HG02571 (cell line): ENCODE results near the gene BRSK2.

ENCODE experiments used
- ATAC-seq: cut with Tn5 transposase; IDR thresholded peaks from one replicate; pipeline ENCODE4 v1.9.1; 2021; ENCODE audit warnings: mild to moderate bottlenecking, moderate library complexity; ENCODE audit not compliant: unreplicated experiment

Gene BRSK2

GRCh38 chr11:1479006-1479677 is 89.4 kb downstream of the BRSK2 start:
- no peak for ATAC-seq

DNA sequence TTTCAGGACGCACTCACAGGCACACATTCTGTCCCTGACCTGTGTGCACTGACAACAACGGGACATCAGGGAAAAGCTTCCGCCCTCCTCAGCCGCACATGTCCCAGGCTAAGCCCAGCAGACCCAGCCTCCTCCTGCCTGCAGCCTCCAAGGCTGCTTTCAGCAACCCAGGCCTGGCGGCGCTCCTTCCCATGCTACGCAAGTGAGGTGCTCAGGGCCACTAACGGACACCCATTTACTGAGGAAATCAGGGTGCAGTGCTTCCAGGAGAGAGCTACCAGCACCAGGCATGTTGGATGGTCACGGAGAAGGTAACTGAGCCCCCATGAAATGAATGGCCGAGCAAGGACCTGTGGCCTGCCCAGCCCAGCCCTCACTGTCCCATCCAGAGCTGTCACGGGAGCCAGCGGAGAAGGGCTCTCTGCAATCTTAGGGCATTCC is 90.0 kb downstream of the BRSK2 start:
- no peak for ATAC-seq

DNA sequence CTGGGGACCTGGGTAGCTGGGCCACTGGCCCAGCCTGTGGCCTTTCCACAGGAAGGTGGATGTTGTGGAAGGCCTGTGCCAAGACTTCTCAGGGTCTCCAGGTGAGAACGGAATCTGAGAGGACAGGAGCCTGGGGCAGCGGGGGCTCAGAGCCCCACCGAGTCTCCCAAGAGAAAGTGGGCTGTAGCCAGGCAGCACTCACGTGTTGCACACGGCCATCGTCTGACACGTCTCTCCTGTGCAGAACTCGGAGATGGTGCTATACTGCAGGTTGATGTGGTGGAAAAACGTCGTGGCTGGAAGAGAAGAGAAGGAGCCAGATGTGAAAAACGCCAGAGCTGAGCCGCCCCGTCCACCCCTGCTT is 90.4 kb downstream of the BRSK2 start:
- no peak for ATAC-seq

- no peak for ATAC-seq
These were observed 91.1 kb downstream of the BRSK2 start for GRCh38 chr11:1480555-1481482.

DNA sequence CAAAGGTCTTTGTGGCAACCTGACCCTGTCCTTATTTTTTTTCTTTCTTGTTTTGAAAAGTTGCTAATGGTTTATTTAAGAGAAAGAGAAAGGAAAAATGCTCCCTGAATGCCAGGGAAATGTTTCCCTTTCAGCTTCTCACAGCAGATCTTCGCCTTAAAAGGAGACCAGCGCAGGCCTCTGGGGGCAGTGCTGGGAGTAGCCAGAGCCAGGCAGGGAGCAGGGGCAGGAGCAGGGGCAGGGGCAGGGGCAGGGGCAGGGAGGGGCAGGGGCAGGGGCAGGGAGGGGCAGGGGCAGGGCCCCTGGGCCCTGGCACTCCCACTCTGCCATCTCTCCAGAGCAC is 91.7 kb downstream of the BRSK2 start:
- no peak for ATAC-seq

- no peak for ATAC-seq
These were observed 92.2 kb downstream of the BRSK2 start for GRCh38 chr11:1481861-1482441.

GRCh38 chr11:1482581-1483444 is 93.1 kb downstream of the BRSK2 start:
- no peak for ATAC-seq

DNA sequence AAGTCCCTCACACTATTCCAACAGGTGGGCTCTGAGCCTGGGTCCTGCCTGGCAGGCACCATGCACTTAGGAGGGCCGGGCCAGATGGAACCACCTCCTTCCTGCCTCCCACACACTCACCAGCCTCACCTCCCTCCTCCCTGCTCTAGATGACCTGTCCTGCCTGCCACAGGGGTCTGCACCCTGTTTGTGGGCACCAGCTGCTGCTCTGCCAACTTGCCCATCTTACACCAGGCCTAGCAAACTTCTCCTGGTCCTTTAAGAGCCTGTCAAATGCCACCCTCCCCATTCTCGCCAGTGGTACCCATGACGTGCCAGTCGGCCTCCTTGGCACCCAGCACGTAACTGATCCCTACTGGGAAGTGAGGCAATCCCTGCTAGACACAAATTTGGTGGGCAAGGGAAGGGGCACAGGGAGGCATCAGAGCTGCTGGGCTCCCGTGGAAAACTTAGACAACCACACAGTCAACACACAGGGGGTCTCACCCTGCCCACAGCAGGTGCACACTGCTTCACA is 93.8 kb downstream of the BRSK2 start:
- ATAC-seq: no peak

GRCh38 chr11:1484061-1484671 is 94.4 kb downstream of the BRSK2 start:
- no peak for ATAC-seq

GRCh38 chr11:1484695-1485503 is 95.2 kb downstream of the BRSK2 start:
- no peak for ATAC-seq

DNA sequence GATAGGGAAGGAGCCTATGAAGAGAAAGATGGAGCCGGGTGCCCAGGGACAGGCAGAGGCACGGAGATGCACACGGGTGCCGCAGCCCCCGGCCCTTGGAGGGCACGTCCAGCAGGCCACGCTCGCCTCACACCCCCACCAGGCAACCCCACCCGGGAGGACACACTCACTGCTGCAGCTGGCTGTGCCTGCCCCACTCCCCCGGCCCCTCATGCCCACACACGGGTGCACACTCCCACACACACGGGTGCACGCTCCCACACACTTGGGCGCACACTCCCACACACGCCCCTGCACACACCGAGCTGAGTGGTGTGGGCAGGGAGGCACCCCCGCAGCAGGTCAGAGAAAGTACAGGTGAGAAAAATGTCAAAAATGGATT is 95.8 kb downstream of the BRSK2 start:
- no peak for ATAC-seq

DNA sequence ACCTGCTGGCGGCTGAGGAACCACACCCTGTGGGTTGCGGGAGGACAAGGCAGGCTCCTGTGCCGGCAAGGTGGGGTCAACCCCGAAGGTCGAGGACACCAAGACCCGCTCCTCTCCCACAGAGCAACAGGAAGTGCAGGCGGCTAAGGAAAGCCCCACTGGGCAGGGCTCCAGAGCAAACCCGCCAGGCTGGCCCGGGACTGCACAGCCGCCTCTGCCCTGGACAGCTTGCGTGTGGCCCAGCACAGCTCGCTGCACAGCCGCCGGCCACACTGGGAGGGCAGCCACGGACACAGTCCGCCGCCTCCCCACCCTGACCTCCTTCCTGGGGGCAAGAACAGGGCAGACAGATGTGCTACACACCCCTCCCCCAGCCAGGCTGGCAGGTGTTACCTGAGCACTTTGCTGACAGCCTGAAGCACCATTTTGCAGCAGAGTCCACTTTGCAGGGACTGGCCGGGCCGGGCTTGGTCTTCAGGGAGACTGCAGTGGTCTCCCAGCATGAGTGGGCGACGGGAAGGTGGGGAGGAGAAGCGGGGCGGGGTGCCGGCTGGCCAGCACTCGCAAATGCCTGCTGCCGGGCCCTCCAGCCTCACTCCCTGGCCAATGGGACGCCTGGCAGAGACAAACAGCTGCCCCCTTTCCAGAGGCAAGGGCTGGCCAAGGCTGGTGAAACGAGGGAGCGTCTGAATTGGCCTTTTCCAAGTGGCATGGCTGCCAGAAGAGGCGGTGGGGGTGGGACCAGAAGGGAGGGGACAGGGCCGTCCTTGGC is 96.5 kb downstream of the BRSK2 start, which contains the start of gene MOB2:
Gene MOB2 (minus strand): TSS at position 726 of the 772 bp plus-strand sequence. CDS start 223 bp downstream, at position 503.
- ATAC-seq: no peak

DNA sequence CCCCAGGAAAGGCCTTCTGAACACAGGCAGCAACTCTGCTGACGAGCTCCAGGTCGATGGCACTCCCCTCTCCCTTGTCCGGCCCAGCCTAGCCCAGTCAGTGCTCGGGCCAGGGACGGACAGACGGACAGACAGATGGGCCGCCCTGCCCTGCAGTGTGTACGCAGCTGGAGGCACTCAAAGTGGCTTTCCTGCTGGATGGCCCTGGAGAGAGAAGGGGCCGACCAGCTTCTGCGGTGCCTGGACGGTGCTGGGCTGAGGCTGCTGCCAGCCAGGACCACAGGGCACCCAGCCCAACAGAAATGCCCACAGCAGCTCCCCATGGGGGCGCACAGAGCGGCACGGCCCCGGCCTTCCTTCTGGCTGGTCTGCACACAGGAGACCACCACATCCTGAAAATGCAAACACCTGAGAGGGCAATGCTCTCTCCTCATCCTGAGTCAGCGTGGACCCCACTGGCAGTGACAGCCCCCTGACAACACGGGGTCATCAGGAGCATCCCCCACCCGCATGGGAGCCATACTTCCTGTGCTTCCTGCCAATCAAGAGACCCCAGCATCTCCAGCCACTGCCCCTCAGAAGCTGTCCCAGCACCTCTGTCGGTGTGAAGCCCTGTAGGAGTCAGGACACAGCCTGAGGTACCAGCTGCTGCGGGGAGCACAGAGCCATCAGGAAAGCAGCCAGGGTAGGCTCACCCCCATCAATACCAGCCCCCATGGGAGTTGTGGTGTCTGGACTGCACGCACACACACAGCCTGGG is 97.5 kb downstream of the BRSK2 start:
- ATAC-seq: no peak

DNA sequence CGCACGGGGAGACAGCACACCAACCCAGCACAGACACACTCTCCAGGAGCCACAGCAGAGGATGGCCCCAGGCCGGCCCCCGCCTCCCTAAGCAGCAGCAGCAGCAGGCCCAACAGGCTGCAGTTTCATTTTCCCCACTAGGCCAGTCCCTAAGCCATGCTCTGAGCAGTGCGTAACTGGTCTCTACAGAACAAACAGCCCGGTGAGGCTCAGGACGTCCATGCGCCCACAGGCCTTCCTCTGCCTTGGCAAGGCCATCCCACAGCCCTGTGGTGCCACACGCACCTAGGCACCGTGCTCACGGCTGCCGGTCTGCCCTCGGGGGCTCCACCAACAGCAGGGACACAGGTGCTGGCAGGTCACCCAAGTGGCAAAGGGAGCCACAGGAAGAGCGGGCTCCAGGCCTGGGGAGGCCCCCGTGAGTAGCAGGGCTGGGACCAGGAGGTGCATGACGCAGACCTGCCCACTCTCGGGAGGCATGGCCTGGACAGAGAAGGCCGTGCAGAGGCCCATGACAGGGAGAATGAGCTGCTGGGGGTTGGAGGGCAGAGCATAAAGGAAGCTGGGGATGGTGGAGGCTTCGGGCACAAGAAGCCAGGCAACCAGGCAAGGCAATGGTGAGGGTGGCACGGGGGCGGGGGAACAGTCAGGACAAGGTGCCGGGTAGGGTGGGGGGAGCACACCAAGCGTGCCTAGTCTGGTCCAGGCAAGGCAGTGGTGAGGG is 98.3 kb downstream of the BRSK2 start:
- ATAC-seq: no peak

- no peak for ATAC-seq
These were observed 98.9 kb downstream of the BRSK2 start for GRCh38 chr11:1488575-1489180.

GRCh38 chr11:1490651-1491050 is 100.9 kb downstream of the BRSK2 start:
- ATAC-seq: no peak

DNA sequence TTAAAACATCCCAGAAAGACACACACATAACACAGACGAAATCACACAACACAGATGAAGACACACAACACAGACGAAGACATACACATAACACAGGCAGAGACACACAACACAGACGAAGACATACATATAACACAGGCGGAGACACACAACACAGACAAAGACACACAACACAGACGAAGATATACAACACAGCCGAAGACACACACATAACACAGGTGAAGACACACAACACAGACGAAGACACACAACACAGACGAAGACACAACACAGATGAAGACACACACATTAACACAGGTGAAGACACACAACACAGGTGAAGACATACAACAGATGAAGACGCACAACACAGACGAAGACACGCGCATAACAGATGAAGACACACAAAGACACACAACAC is 101.6 kb downstream of the BRSK2 start:
- ATAC-seq: no peak
